HEK293 (cell line): ENCODE results near the gene TFR2.

ENCODE experiments used
- CTCF ChIA-PET: fragments of 350-600 bp; formaldehyde crosslinking; extraction: SDS; loops from one replicate; lab custom pipeline; 2021; ENCODE audit warnings: antibody characterized with exemption; lab: Yijun Ruan, JAX
- POLR2A ChIA-PET: fragments of 300-600 bp; formaldehyde crosslinking; extraction: SDS; loops from one replicate; lab custom pipeline; 2020; ENCODE audit warnings: antibody characterized with exemption, inconsistent platforms; lab: Yijun Ruan, JAX
- H3K27ac ChIP-seq: fragments of 200-500 bp; sonication (Bioruptor generic); 2 replicates; pipeline ENCODE4 v1.5.1; 2014; ENCODE audit warnings: low read depth, low read length, control low read depth, inconsistent platforms; ENCODE audit errors: extremely low read depth
- H3K36me3 ChIP-seq, 2 experiments: fragments of 200-500 bp in 1 of 2; sonication (Bioruptor generic) in 1 of 2; 1 replicate in 1 of 2; 2 replicates in 1 of 2; pipeline ENCODE4 v1.5.1; 2014 to 2017; ENCODE audit warnings: inconsistent platforms in 2 of 2, low read length in 2 of 2; ENCODE audit not compliant: control insufficient read depth in 2 of 2, insufficient read depth in 1 of 2
- H3K4me1 ChIP-seq: fragments of 200-500 bp; sonication (Bioruptor generic); 2 replicates; pipeline ENCODE4 v1.5.1; 2014; ENCODE audit warnings: mild to moderate bottlenecking, low read length, inconsistent platforms; ENCODE audit not compliant: control insufficient read depth, insufficient read depth
- H3K4me3 ChIP-seq: 2 replicates; pipeline ENCODE4 v1.5.1; 2011; ENCODE audit warnings: low read depth, mild to moderate bottlenecking, control low read depth, low read length, moderate library complexity
- H3K9me3 ChIP-seq: fragments of 200-500 bp; sonication (Bioruptor generic); 2 replicates; pipeline ENCODE4 v1.5.1; 2014; ENCODE audit warnings: low read depth, low read length, inconsistent platforms; ENCODE audit not compliant: control insufficient read depth, insufficient read depth
- GLIS1 ChIP-seq: fragments of 450-650 bp; formaldehyde crosslinking; IDR thresholded peaks from 2 replicates; pipeline ENCODE4 v1.5.1; 2016; ENCODE audit warnings: missing biosample characterization, missing genetic modification characterization
- HOXD13 ChIP-seq: sonication (generic); formaldehyde crosslinking; IDR thresholded peaks from 2 replicates; pipeline ENCODE4 v1.8.0; 2022; ENCODE audit warnings: missing genetic modification reagents, borderline replicate concordance
- MZF1 ChIP-seq: fragments of 450-650 bp; formaldehyde crosslinking; IDR thresholded peaks from 2 replicates; pipeline ENCODE4 v1.5.1; 2017; ENCODE audit warnings: missing biosample characterization, missing genetic modification characterization, borderline replicate concordance
- OSR2 ChIP-seq: fragments of 450-650 bp; formaldehyde crosslinking; IDR thresholded peaks from 2 replicates; pipeline ENCODE4 v1.5.1; 2016; ENCODE audit warnings: missing biosample characterization, missing genetic modification characterization
- PRDM4 ChIP-seq: fragments of 450-650 bp; formaldehyde crosslinking; IDR thresholded peaks from 2 replicates; pipeline ENCODE4 v1.5.1; 2017; ENCODE audit warnings: missing biosample characterization, missing genetic modification characterization
- SCRT1 ChIP-seq: fragments of 450-650 bp; formaldehyde crosslinking; IDR thresholded peaks from 2 replicates; pipeline ENCODE4 v1.5.1; 2016; ENCODE audit warnings: missing biosample characterization, missing genetic modification characterization, borderline replicate concordance
- SCRT2 ChIP-seq: fragments of 450-650 bp; formaldehyde crosslinking; IDR thresholded peaks from 2 replicates; pipeline ENCODE4 v1.5.1; 2016; ENCODE audit warnings: missing biosample characterization, missing genetic modification characterization
- ZFHX2 ChIP-seq: fragments of 450-650 bp; formaldehyde crosslinking; conservative IDR thresholded peaks from 2 replicates; pipeline ENCODE4 v1.5.1; 2016; ENCODE audit warnings: missing biosample characterization, missing genetic modification characterization
- ZNF121 ChIP-seq: fragments of 450-650 bp; formaldehyde crosslinking; IDR thresholded peaks from 2 replicates; pipeline ENCODE4 v1.5.1; 2016; ENCODE audit warnings: missing biosample characterization, missing genetic modification characterization
- ZNF266 ChIP-seq: fragments of 450-650 bp; formaldehyde crosslinking; IDR thresholded peaks from 2 replicates; pipeline ENCODE4 v1.5.1; 2016; ENCODE audit warnings: missing biosample characterization, missing genetic modification characterization, low read depth
- ZNF280D ChIP-seq: fragments of 450-650 bp; formaldehyde crosslinking; IDR thresholded peaks from 2 replicates; pipeline ENCODE4 v1.5.1; 2016; ENCODE audit warnings: missing biosample characterization, missing genetic modification characterization
- ZNF600 ChIP-seq: fragments of 450-650 bp; formaldehyde crosslinking; IDR thresholded peaks from 2 replicates; pipeline ENCODE4 v1.5.1; 2016; ENCODE audit warnings: missing biosample characterization, missing genetic modification characterization
- ZNF621 ChIP-seq: fragments of 450-650 bp; formaldehyde crosslinking; IDR thresholded peaks from 2 replicates; pipeline ENCODE4 v1.5.1; 2017; ENCODE audit warnings: missing biosample characterization, missing genetic modification characterization
- TF ChIP-seq, protein P1 (sequence below): fragments of 450-650 bp; formaldehyde crosslinking; IDR thresholded peaks from 2 replicates; pipeline ENCODE4 v1.5.1; 2016; ENCODE audit warnings: missing biosample characterization, missing genetic modification characterization

Gene TFR2

DNA sequence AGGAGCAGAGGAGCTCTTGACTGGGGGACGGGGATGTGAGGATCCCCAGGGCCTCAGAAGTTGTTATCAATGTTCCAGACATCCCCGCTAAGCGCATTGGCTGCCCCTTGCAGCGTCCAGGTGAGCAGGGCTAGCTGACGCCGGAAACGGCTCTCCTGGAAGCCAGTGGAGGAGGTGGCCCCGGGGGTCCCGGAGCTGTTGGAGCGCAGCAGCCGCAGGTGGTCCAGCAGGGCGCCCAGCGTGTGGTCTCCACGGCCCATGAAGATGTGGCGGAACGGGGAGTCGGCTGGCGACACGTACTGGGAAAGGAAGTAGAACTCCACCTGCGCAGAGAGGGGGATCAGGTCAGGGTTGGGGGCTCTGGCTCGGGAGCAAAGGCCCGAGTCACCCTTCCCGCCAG is 20.5 kb downstream of the TFR2 start:
- H3K4me3 ChIP-seq, result no peak overlapping the region
- no peaks in the 10 kb centered on the region for H3K36me3 ChIP-seq
- no peaks in the 10 kb centered on the region for H3K4me1 ChIP-seq
- ChIA-PET POLR2A (no interaction called here), CTCF (interaction anchor here (1.4 to 2.4 kb wide), 2 partner anchors 12 to 71 kb away, joined by 3 to 10 read pairs; no protein-coding TSS in a partner anchor)
- no peaks in the 10 kb centered on the region for H3K9me3 ChIP-seq
- no peak for TF ChIP-seq SCRT2 (tag by site-specific recombination)
- peak; percentile 36; the same call in 1 of the 2 replicates for TF ChIP-seq ZNF600 (tag by site-specific recombination)
- H3K27ac ChIP-seq, result no peak overlapping the region

DNA sequence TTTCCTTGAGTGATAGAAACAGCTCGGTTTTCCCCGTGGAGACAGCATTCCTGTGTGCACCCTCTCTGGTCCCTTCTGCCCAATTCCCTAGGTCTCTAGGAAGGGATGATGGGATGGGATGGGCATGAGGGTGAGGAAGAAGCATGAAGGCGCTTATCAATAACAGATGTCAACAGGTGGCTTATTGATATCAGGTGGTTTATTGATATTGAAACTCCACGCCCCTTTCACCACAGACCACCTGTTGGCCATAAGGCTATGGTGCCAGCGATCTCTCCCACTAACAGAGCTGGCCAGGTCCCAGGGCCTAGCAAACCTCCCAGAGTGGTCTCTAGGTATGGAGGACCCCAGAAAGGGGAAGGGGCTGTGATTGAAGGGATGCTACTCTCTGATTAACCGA is 21.1 kb downstream of the TFR2 start:
- H3K4me1 ChIP-seq, result no peaks in the 10 kb centered on the region
- H3K36me3 ChIP-seq, result no peaks in the 10 kb centered on the region
- TF ChIP-seq ZNF266, result no peak
- TF ChIP-seq SCRT2 (tag by site-specific recombination), result peak; percentile 85
- peak; percentile 78 for TF ChIP-seq SCRT1 (tag by site-specific recombination)
- TF ChIP-seq, all 188 proteins: peak for 2
- Histone ChIP-seq H3K4me3 (no peak overlapping the region), H3K27ac (no peak overlapping the region), H3K9me3 (no peaks in the 10 kb centered on the region)
- CTCF ChIA-PET, result interaction anchor here (0.6 to 2.4 kb wide), 4 partner anchors 12 to 108 kb away, joined by 3 to 10 read pairs (median 3); no protein-coding TSS in a partner anchor
- POLR2A ChIA-PET, result interaction anchor here (0.9 kb wide), 1 partner anchor 35 kb away, joined by 3 read pairs; the partner anchor contains the start of genes FBXO24 and LRCH4

- Histone ChIP-seq H3K4me1 (no peaks in the 10 kb centered on the region), H3K27ac (no peak overlapping the region), H3K36me3 (no peaks in the 10 kb centered on the region), H3K4me3 (no peak overlapping the region)
- CTCF ChIA-PET, result interaction anchor here (1.4 kb wide), 1 partner anchor 15 kb away, joined by 8 read pairs; no protein-coding TSS in a partner anchor
- no peak for TF ChIP-seq ZNF621 (tag by site-specific recombination)
- TF ChIP-seq ZFHX2 (tag by site-specific recombination), result 0 out of 2 replicates have a peak, but pooled peaks have one; percentile 8
- TF ChIP-seq ZNF121, result peak; percentile 65; the same call in 1 of the 2 replicates
- TF ChIP-seq, all 188 proteins: peak for 2
- no peaks in the 10 kb centered on the region for H3K9me3 ChIP-seq
- POLR2A ChIA-PET, result interaction anchor here (0.7 to 7.4 kb wide), 3 partner anchors 12 to 29 kb away, joined by 3 to 91 read pairs (median 5); partner anchors contain the start of genes FBXO24, LRCH4 and PCOLCE
Measured at GRCh38 chr7:100614308-100614861, 27.0 kb downstream of the TFR2 start.

- ChIA-PET CTCF (interaction anchor here (0.8 to 1.4 kb wide), 2 partner anchors 16 to 20 kb away, joined by 3 to 8 read pairs; no protein-coding TSS in a partner anchor), POLR2A (interaction anchor here (1.4 to 7.4 kb wide), 4 partner anchors 11 to 178 kb away, joined by 4 to 91 read pairs (median 4); partner anchors contain the start of genes FBXO24, LRCH4, PCOLCE and PPP1R35)
- no peaks in the 10 kb centered on the region for H3K36me3 ChIP-seq
- no peak for TF ChIP-seq MZF1 (tag by site-specific recombination)
- TF ChIP-seq OSR2 (tag by site-specific recombination), result no peak
- TF ChIP-seq HOXD13, result no peak
- TF ChIP-seq, protein P1, sequence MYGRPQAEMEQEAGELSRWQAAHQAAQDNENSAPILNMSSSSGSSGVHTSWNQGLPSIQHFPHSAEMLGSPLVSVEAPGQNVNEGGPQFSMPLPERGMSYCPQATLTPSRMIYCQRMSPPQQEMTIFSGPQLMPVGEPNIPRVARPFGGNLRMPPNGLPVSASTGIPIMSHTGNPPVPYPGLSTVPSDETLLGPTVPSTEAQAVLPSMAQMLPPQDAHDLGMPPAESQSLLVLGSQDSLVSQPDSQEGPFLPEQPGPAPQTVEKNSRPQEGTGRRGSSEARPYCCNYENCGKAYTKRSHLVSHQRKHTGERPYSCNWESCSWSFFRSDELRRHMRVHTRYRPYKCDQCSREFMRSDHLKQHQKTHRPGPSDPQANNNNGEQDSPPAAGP (tag by site-specific recombination), result no peak
- TF ChIP-seq ZNF280D (tag by site-specific recombination), result no peak
- no peak for TF ChIP-seq PRDM4 (tag by site-specific recombination)
- TF ChIP-seq GLIS1 (tag by site-specific recombination), result 0 out of 2 replicates have a peak, but pooled peaks have one; percentile 7
- TF ChIP-seq, all 188 proteins: peak for 1
- Histone ChIP-seq H3K4me3 (no peak overlapping the region), H3K27ac (no peak overlapping the region), H3K4me1 (no peaks in the 10 kb centered on the region), H3K9me3 (no peaks in the 10 kb centered on the region)
Measured at GRCh38 chr7:100613412-100614175, 27.8 kb downstream of the TFR2 start.
